ENCODE measurements around the gene FBN1. TPM values are rescaled to one million over a fixed set of nuclear protein-coding genes. Genes with fewer than 3 reads are reported as not detected.

Gene FBN1
- total RNA-seq, 2 donors from 2014 or later, result 12.1 to 81.9 TPM

GRCh38 chr15:48411971-48412591, 233.4 kb downstream of the FBN1 start:
- Histone ChIP-seq H3K27ac (no peak overlapping the region), H3K4me1 (replicated peaks) (no peaks in the 10 kb centered on the region), H3K4me3 (no peak overlapping the region), H3K9me3 (no peaks in the 10 kb centered on the region), H3K36me3 (no peaks in the 10 kb centered on the region), H3K27me3 (replicated peaks; ENCODE audit: insufficient read depth) (no peaks in the 10 kb centered on the region)
- intact Hi-C loops (cut with DNase I), result no loop called here
- DNase-seq (ENCODE audit: low spot score), result no peak
- TF ChIP-seq CTCF (IDR thresholded peaks at IDR 0.05) (no peak), POLR2AphosphoS5 (IDR thresholded peaks at IDR 0.05) (no peak), POLR2A (IDR thresholded peaks at IDR 0.05) (no peak)
- WGBS, result 61% methylated on average over 6 of the region's 6 CpGs

GRCh38 chr15:48409623-48410022, 235.9 kb downstream of the FBN1 start:
- intact Hi-C loops (cut with DNase I), result no loop called here
- Histone ChIP-seq H3K9me3 (no peaks in the 10 kb centered on the region), H3K4me1 (replicated peaks) (no peaks in the 10 kb centered on the region), H3K27ac (no peak overlapping the region), H3K4me3 (no peak overlapping the region), H3K36me3 (no peaks in the 10 kb centered on the region), H3K27me3 (replicated peaks; ENCODE audit: insufficient read depth) (no peaks in the 10 kb centered on the region)
- 79% methylated on average over 2 of the region's 2 CpGs for WGBS
- TF ChIP-seq POLR2AphosphoS5 (IDR thresholded peaks at IDR 0.05) (no peak), POLR2A (IDR thresholded peaks at IDR 0.05) (no peak), CTCF (IDR thresholded peaks at IDR 0.05) (no peak)
- DNase-seq (ENCODE audit: low spot score), result no peak

GRCh38 chr15:48408327-48408726, 237.2 kb downstream of the FBN1 start:
- TF ChIP-seq POLR2A (IDR thresholded peaks at IDR 0.05) (no peak), POLR2AphosphoS5 (IDR thresholded peaks at IDR 0.05) (no peak), CTCF (IDR thresholded peaks at IDR 0.05) (no peak)
- Histone ChIP-seq H3K27me3 (replicated peaks; ENCODE audit: insufficient read depth) (no peaks in the 10 kb centered on the region), H3K36me3 (no peaks in the 10 kb centered on the region), H3K4me3 (no peak overlapping the region), H3K27ac (no peak overlapping the region), H3K4me1 (replicated peaks) (no peaks in the 10 kb centered on the region), H3K9me3 (no peaks in the 10 kb centered on the region)
- intact Hi-C loops (cut with DNase I), result no loop called here
- no peak for DNase-seq (ENCODE audit: low spot score)

GRCh38 chr15:48407646-48408045, 237.9 kb downstream of the FBN1 start:
- H3K9me3 ChIP-seq, result no peaks in the 10 kb centered on the region
- 74% methylated on average over 1 of the region's 1 CpG for WGBS
- no peaks in the 10 kb centered on the region for H3K27me3 ChIP-seq (replicated peaks; ENCODE audit: insufficient read depth)
- H3K27ac ChIP-seq, result no peak overlapping the region
- intact Hi-C loops (cut with DNase I), result no loop called here
- no peaks in the 10 kb centered on the region for H3K4me1 ChIP-seq (replicated peaks)
- no peaks in the 10 kb centered on the region for H3K36me3 ChIP-seq
- TF ChIP-seq CTCF (IDR thresholded peaks at IDR 0.05) (no peak), POLR2AphosphoS5 (IDR thresholded peaks at IDR 0.05) (no peak), POLR2A (IDR thresholded peaks at IDR 0.05) (no peak)
- DNase-seq (ENCODE audit: low spot score), result no peak
- no peak overlapping the region for H3K4me3 ChIP-seq

- Histone ChIP-seq H3K27ac (no peak overlapping the region), H3K9me3 (no peaks in the 10 kb centered on the region), H3K27me3 (replicated peaks; ENCODE audit: insufficient read depth) (no peaks in the 10 kb centered on the region), H3K4me1 (replicated peaks) (no peaks in the 10 kb centered on the region), H3K4me3 (no peak overlapping the region), H3K36me3 (no peaks in the 10 kb centered on the region)
- no peak for DNase-seq (ENCODE audit: low spot score)
- TF ChIP-seq POLR2A (IDR thresholded peaks at IDR 0.05), result no peak
- TF ChIP-seq POLR2AphosphoS5 (IDR thresholded peaks at IDR 0.05), result no peak
- 100% methylated on average over 1 of the region's 1 CpG for WGBS
- intact Hi-C loops (cut with DNase I), result no loop called here
Measured at GRCh38 chr15:48406911-48407310, 238.6 kb downstream of the FBN1 start.
